Mucosa of stomach (tissue), 1 donor: ENCODE measurements around the gene ZCCHC14.

Experiments
- H3K27me3 ChIP-seq: one replicate; pipeline ENCODE4 v1.7.0; 2013; ENCODE audit warnings: mild to moderate bottlenecking, low read length; ENCODE audit not compliant: control insufficient read depth, insufficient read depth
- H3K36me3 ChIP-seq: one replicate; pipeline ENCODE4 v1.7.0; 2013; ENCODE audit warnings: low read length; ENCODE audit not compliant: control insufficient read depth, insufficient read depth
- H3K4me1 ChIP-seq: one replicate; pipeline ENCODE4 v1.7.0; 2013; ENCODE audit warnings: mild to moderate bottlenecking, low read length; ENCODE audit not compliant: control insufficient read depth, insufficient read depth
- H3K4me3 ChIP-seq: one replicate; pipeline ENCODE4 v1.7.0; 2013; ENCODE audit warnings: low read length
- H3K9ac ChIP-seq: one replicate; pipeline ENCODE4 v1.7.0; 2013; ENCODE audit warnings: mild to moderate bottlenecking, low read length, moderate library complexity
- H3K9me3 ChIP-seq: one replicate; pipeline ENCODE4 v1.7.0; 2013; ENCODE audit warnings: mild to moderate bottlenecking, low read length, moderate library complexity; ENCODE audit not compliant: control insufficient read depth
- donor health status: Pancreatic carcinoma.

The ZCCHC14 gene

GRCh38 chr16:87360862-87361610 is 131.8 kb downstream of the ZCCHC14 start:
- no peak overlapping the region for H3K4me3 ChIP-seq
- H3K36me3 ChIP-seq, result no peaks in the 10 kb centered on the region
- no peak overlapping the region for H3K9ac ChIP-seq
- no peaks in the 10 kb centered on the region for H3K27me3 ChIP-seq
- no peaks in the 10 kb centered on the region for H3K9me3 ChIP-seq
- H3K4me1 ChIP-seq, result peaks cover 13% of the 10 kb centered on the region

DNA sequence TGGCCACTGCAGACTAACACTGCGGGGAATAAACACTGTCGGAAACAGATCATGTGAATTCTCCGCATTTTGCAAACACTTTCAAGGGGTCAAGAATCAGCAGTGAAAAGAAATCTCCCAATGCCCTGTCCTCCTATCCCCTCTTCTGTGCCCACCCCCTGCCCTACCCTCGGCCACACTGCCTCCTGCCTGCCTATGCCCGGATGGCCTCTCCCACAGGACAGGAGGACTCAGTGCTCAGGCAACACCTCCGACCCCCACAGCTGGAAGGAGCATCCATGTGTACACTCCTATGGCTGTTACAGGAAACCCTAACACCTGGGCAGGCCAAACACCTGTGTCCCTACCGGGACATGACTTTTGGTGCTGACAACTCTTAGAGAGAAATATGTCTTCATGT is 133.7 kb downstream of the ZCCHC14 start:
- Histone ChIP-seq H3K9ac (no peak overlapping the region), H3K36me3 (no peaks in the 10 kb centered on the region), H3K4me1 (peaks cover 7% of the 10 kb centered on the region), H3K4me3 (no peak overlapping the region), H3K9me3 (no peaks in the 10 kb centered on the region), H3K27me3 (no peaks in the 10 kb centered on the region)

DNA sequence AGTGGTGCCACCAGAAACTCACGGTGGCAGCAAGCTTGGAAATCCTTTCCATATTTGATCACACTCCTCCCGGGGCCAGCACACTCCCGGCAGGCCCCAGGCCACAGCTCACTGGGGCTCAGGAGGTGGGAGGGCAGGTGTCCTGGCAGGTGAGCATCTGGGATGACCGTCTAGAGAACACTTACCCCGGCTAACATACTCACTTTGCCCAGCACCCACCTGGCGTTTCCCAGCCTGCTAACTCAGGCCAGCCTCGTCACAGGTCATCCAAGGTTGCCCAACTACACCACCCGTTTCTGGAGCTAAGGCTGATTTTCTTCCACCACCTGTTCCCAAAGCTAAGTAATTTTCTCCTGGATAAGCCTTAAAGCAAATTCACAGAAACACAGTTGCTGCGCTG is 134.1 kb downstream of the ZCCHC14 start:
- Histone ChIP-seq H3K9ac (no peak overlapping the region), H3K4me3 (no peak overlapping the region), H3K9me3 (no peaks in the 10 kb centered on the region), H3K36me3 (no peaks in the 10 kb centered on the region), H3K4me1 (peaks cover 3% of the 10 kb centered on the region), H3K27me3 (no peaks in the 10 kb centered on the region)

- H3K4me3 ChIP-seq, result no peak overlapping the region
- H3K36me3 ChIP-seq, result no peaks in the 10 kb centered on the region
- no peaks in the 10 kb centered on the region for H3K27me3 ChIP-seq
- H3K9me3 ChIP-seq, result no peaks in the 10 kb centered on the region
- H3K4me1 ChIP-seq, result no peaks in the 10 kb centered on the region
- H3K9ac ChIP-seq, result no peak overlapping the region
These were observed 134.6 kb downstream of the ZCCHC14 start for GRCh38 chr16:87358250-87358649.

DNA sequence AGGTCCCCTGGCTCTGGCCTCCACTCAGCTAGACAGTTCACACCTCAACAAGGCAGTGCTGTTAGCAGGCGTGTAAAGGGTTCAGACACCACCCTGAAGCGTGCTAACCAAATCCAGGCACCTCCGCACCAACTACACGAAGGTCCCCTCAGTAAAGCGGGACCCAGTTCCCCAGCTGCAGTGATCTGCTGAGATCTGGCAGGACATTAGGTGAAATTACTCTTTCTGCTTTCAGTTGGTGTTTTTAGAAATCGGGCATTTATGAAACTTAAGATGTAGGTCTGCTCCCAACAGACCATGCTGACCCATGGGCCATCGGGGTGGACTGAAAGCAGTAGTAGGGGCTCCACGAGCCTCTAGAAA is 136.4 kb downstream of the ZCCHC14 start:
- Histone ChIP-seq H3K4me3 (no peak overlapping the region), H3K27me3 (no peaks in the 10 kb centered on the region), H3K9ac (no peak overlapping the region), H3K4me1 (no peaks in the 10 kb centered on the region), H3K9me3 (no peaks in the 10 kb centered on the region), H3K36me3 (no peaks in the 10 kb centered on the region)
